Upper lobe of left lung (tissue), 6 donors: ENCODE measurements around the gene FKBP5. TPM values are rescaled to one million over a fixed set of nuclear protein-coding genes. Genes with fewer than 3 reads are reported as not detected.
"Not testable (repeated sequence)": the region's sequence is repeated elsewhere in the genome, so short reads cannot be mapped to it uniquely, and the experiment has no call there.

Experiments
- ATAC-seq, 2 donors: fragments of 200-7000 bp; cut with Tn5 transposase; one replicate each; pipeline ENCODE4 v1.9.1; 2022; ENCODE audit warnings: mild to moderate bottlenecking in 2 of 2, moderate library complexity in 2 of 2; ENCODE audit not compliant: low FRiP score in 2 of 2
- DNase-seq, 2 donors: peaks; one replicate each; pipeline ENCODE4 v3.0.0-alpha.2; 2019 to 2020
- H3K27ac ChIP-seq, 4 donors: fragments of 200-600 bp; sonication (generic); one replicate each; pipeline ENCODE4 v1.5.1; 2016 to 2019
- H3K27me3 ChIP-seq, 4 donors: fragments of 200-600 bp; sonication (generic); one replicate each; pipeline ENCODE4 v1.5.1; 2017 to 2019
- H3K36me3 ChIP-seq, 4 donors: fragments of 200-600 bp; sonication (generic); one replicate each; pipeline ENCODE4 v1.5.1; 2016 to 2019
- H3K4me1 ChIP-seq, 4 donors: fragments of 200-600 bp; sonication (generic); one replicate each; pipeline ENCODE4 v1.5.1; 2018 to 2019
- H3K4me3 ChIP-seq, 4 donors: fragments of 200-600 bp; sonication (generic); one replicate each; pipeline ENCODE4 v1.5.1; 2017 to 2019; ENCODE audit warnings: mild to moderate bottlenecking in 2 of 4, moderate library complexity in 1 of 4
- H3K9me3 ChIP-seq, 4 donors: fragments of 200-600 bp; sonication (generic); one replicate each; pipeline ENCODE4 v1.5.1; 2018 to 2019
- CTCF ChIP-seq, 6 experiments: fragments of 450-650 bp in 4 of 6; fragments of 200-600 bp in 2 of 6; sonication (generic) in 2 of 6; IDR thresholded peaks; one replicate each; pipeline ENCODE4 v1.5.1; 2016 to 2019; ENCODE audit warnings: antibody characterized with exemption in 6 of 6
- EP300 ChIP-seq, 4 donors: sonication (generic); formaldehyde crosslinking; IDR thresholded peaks; one replicate each; pipeline ENCODE4 v1.5.1; 2017; ENCODE audit warnings: antibody characterized with exemption in 4 of 4, control low read depth in 2 of 4
- POLR2A ChIP-seq, 4 donors: fragments of 450-650 bp; IDR thresholded peaks; one replicate each; pipeline ENCODE4 v1.5.1; 2016 to 2017; ENCODE audit warnings: antibody characterized with exemption in 4 of 4, mild to moderate bottlenecking in 2 of 4
- POLR2AphosphoS5 ChIP-seq, 2 donors: sonication (generic); formaldehyde crosslinking; IDR thresholded peaks; one replicate each; pipeline ENCODE4 v1.5.1; 2017; ENCODE audit warnings: antibody characterized with exemption in 2 of 2
- WGBS, 2 donors: methylation state at CpG; one replicate each; pipeline ENCODE4 v1.1.5; 2017 to 2018; 5-methylcytosine and 5-hydroxymethylcytosine counted together
- total RNA-seq, 6 donors: library from RNA; depleted of rRNA in 4 of 6; stranded (reverse); fragments of >200 nt in 4 of 6; gene quantifications; one replicate each; pipeline versions ENCODE4 v1.1.0 to v1.2.1, GENCODE V29; 2016 to 2021
- donor health status: DM: no; HTN: no; CAD: no; lungs with moderate emphysema.
- donor health status: DM: no; HTN: yes; CAD: no; lungs with severe emphysema.

FKBP5 gene
- total RNA-seq, 6 donors from 2014 or later, result 112 to 203 (median 143) TPM

- no peaks in the 10 kb centered on the region for H3K27me3 ChIP-seq
- no peak for ATAC-seq
- H3K4me1 ChIP-seq, result peaks cover 45 to 59% (median 55%) of the 10 kb centered on the region in 4 donors
Observed at GRCh38 chr6:35735452-35735851, 46.7 kb upstream of the FKBP5 start.

DNA sequence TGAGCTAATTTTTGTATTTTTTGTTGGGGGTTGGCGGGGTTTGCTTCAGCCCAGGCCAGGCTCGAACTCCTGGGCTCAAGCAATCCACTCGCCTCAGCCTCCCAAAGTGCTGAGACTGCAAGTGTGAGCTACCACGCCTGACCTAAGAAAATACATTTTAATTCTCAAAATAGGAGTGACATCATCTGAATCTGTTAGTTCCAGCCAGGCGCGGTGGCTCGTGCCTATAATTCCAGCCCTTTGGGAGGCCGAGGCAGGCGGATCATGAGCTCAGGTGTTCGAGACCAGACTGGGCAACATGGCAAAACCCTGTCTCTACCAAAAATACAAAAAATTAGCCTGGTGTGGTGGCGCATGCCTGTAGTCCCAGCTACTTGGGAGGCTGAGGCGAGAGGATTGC lies 45.6 kb upstream of the FKBP5 start:
- not testable (repeated sequence) for H3K4me3 ChIP-seq, DNase-seq, H3K36me3 ChIP-seq, H3K9me3 ChIP-seq, ATAC-seq, H3K27me3 ChIP-seq
- H3K27ac ChIP-seq, result peak overlapping the region; percentile 99 to 100 (median 100)
- 96 to 98% methylated on average over 12 of the region's 12 CpGs for WGBS, 2 donors
- peaks cover 54 to 71% (median 66%) of the 10 kb centered on the region in 4 donors for H3K4me1 ChIP-seq

More at GRCh38 chr6:35735452-35735851, 46.7 kb upstream of the FKBP5 start:
- WGBS, 2 donors, result 96 to 100% methylated on average over 2 to 3 of the region's 3 CpGs
- no peak overlapping the region for H3K4me3 ChIP-seq
- no peaks in the 10 kb centered on the region for H3K36me3 ChIP-seq
- TF ChIP-seq EP300 (IDR thresholded peaks at IDR 0.05) (no peak), CTCF (IDR thresholded peaks at IDR 0.05) (no peak), POLR2A (IDR thresholded peaks at IDR 0.05) (no peak)
- H3K27ac ChIP-seq, result peak overlapping the region in 2 of 4 donors; percentile 62 to 100
- DNase-seq, result peak in 1 of 2 donors; percentile 43
- no peaks in the 10 kb centered on the region for H3K9me3 ChIP-seq

- no peaks in the 10 kb centered on the region for H3K27me3 ChIP-seq
- ATAC-seq (no peak), DNase-seq (no peak)
- 87 to 90% methylated on average over 8 of the region's 8 CpGs for WGBS, 2 donors
- peaks cover 61 to 78% (median 73%) of the 10 kb centered on the region in 4 donors for H3K4me1 ChIP-seq
- no peak overlapping the region for H3K4me3 ChIP-seq
- TF ChIP-seq POLR2A (IDR thresholded peaks at IDR 0.05) (no peak), EP300 (IDR thresholded peaks at IDR 0.05) (no peak)
- no peaks in the 10 kb centered on the region for H3K36me3 ChIP-seq
- H3K27ac ChIP-seq, result peak overlapping the region; percentile 99 to 100 (median 100)
- no peaks in the 10 kb centered on the region for H3K9me3 ChIP-seq
Observed at GRCh38 chr6:35733633-35734032, 44.9 kb upstream of the FKBP5 start.

DNA sequence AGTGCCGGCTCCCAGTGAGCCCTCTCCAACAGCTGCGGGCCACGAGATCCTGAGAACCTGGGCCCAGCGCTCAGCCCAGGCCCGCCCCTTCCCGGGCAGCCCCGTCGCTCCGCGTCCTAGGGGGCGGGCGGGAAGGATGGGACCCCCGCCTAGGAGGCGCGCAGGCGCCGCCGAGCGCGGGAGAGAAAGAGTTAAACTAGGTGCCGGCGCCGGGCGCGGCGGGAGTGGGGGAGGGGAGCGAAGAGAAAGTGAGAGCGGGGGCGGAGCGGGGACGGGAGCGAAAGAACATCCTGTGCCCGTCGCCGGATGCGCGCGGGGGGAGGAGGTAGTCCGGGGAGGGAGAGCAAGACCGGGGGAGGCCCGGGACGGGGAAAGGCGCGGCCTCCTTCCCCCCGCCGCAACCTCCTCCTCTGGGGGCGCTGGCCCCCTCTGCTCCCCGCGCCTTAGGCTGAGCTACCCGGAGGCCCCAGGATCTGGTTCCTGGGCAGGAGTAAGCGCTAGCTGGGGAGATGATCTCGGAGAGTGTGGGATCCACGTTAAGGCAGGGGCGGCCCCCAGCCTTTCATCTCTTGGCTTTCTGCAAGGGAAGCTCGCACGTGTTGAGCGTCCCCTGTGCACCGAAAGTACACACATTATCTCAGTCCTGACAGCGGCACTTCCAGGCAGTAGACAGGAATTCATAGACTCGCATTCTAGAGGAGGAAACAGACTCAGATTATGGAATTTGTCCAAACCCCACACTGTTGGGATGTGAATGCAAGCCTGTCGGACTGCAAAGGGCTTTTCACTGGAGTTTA lies 43.2 kb upstream of the FKBP5 start:
- WGBS, 2 donors, result 1% methylated on average over 23 to 33 of the region's 61 CpGs
- TF ChIP-seq POLR2AphosphoS5 (IDR thresholded peaks at IDR 0.05) (peak; percentile 87 to 88), EP300 (IDR thresholded peaks at IDR 0.05) (peak; percentile 93 to 99 (median 96)), CTCF (IDR thresholded peaks at IDR 0.05) (peak in 5 of 6 experiments; percentile 12 to 51 (median 21)), POLR2A (IDR thresholded peaks at IDR 0.05) (peak; percentile 1 to 75 (median 45))
- peak; percentile 98 to 99 for DNase-seq
- Histone ChIP-seq H3K27ac (peak overlapping the region; percentile 99 to 100 (median 100)), H3K4me1 (peaks cover 69 to 85% (median 80%) of the 10 kb centered on the region in 4 donors), H3K27me3 (no peaks in the 10 kb centered on the region), H3K36me3 (no peaks in the 10 kb centered on the region), H3K4me3 (peak overlapping the region; percentile 50 to 66 (median 55)), H3K9me3 (no peaks in the 10 kb centered on the region)
- peak; percentile 87 to 89 for ATAC-seq

DNA sequence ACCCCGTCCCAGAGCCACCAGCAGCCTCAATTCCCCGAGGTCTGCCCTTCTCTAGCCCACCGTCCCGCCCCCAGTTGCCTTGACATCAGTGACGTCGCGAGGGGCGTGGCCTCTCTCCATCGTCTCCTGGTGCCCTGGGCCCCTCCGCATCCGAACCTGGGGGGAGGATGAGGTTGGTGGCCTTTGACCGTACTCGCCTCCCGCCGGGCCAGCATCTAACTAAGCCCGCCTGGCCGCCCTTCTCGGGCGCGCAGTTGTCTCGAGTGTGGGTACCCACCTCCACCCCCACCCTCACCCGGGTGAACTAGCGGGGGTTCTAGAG lies 42.7 kb upstream of the FKBP5 start:
- WGBS, 2 donors, result 0% methylated on average over 17 of the region's 23 CpGs; no CpG with 5 or more reads in 1 of the 2 donors

More for the DNA sequence above, 42.7 kb upstream of the FKBP5 start:
- Histone ChIP-seq H3K4me1 (peaks cover 71 to 87% (median 82%) of the 10 kb centered on the region in 4 donors), H3K4me3 (peak overlapping the region; percentile 50 to 66 (median 55)), H3K27ac (peak overlapping the region; percentile 99 to 100 (median 100)), H3K27me3 (no peaks in the 10 kb centered on the region), H3K9me3 (no peaks in the 10 kb centered on the region), H3K36me3 (no peaks in the 10 kb centered on the region)
- peak; percentile 97 to 98 for DNase-seq
- peak in 2 of 4 donors; percentile 7 to 71 for TF ChIP-seq EP300 (IDR thresholded peaks at IDR 0.05)
- TF ChIP-seq CTCF (IDR thresholded peaks at IDR 0.05), result no peak
- TF ChIP-seq POLR2AphosphoS5 (IDR thresholded peaks at IDR 0.05), result peak; percentile 65 to 94
- TF ChIP-seq POLR2A (IDR thresholded peaks at IDR 0.05), result peak; percentile 59 to 94 (median 86)
- peak; percentile 74 to 77 for ATAC-seq
